ENCODE measurements around the gene ITGA7.

- TF ChIP-seq POLR2A (IDR thresholded peaks at IDR 0.05; ENCODE audit: low read depth, low read length) (no peak), CTCF (conservative IDR thresholded peaks at IDR 0.05; ENCODE audit: low read depth, low read length) (no peak), RCOR1 (IDR thresholded peaks at IDR 0.05; ENCODE audit: insufficient replicate concordance, low read length) (no peak), RFX5 (IDR thresholded peaks at IDR 0.05; ENCODE audit: low read depth, low read length) (no peak), BHLHE40 (IDR thresholded peaks at IDR 0.05; ENCODE audit: low read depth, low read length) (no peak), RAD21 (IDR thresholded peaks at IDR 0.05; ENCODE audit: low read length) (no peak), MXI1 (IDR thresholded peaks at IDR 0.05; ENCODE audit: borderline replicate concordance, low read depth, low read length) (no peak)
Observed at GRCh38 chr12:55746913-55747231, 39.2 kb upstream of the ITGA7 start.

All from IMR-90 (cell line).